ENCODE measurements around the gene TBX19. TPM values are rescaled to one million over a fixed set of nuclear protein-coding genes. Genes with fewer than 3 reads are reported as not detected.

TBX19 gene
- polyA plus RNA-seq, 1 donor (not counting 4 experiments of a cell fraction or from before 2014, with no cell fraction given) = 0.93 TPM

DNA sequence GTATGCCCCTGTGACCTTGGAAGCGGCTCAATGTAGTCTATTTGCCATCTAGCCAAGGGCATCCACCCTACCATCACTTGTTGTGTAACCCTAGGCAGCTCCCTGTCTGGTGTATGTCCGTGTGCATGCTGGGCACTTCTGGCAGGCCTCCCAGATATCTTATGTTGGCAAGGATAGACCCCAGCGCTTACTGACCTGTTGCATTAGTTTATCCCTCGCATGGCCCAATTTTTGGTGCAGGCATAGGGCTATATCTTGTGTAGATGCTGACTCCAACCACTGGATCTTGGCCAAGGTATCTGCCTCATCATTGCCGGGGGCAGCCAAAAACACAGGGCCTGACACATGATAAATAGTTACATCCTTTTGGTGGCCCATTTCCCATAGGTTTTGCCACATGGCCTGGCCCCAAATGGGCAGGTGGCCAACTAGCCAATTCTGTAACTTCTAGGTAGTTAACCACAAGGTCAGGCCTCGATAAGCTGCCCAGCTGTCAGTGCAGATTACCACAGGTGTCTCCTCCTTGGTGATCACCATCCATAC lies 14.0 kb upstream of the TBX19 start:
- Histone ChIP-seq H3K27ac (ENCODE audit: control insufficient read depth, insufficient read depth, low read length) (no peak overlapping the region), H3K9me3 (ENCODE audit: control insufficient read depth, low read depth, low read length) (no peaks in the 10 kb centered on the region), H4K20me1 (ENCODE audit: control insufficient read depth, extremely low read depth, insufficient read depth, low read length) (no peaks in the 10 kb centered on the region), H3K4me3 (ENCODE audit: control insufficient read depth in 2 of 3, extremely low read depth in 1 of 3, insufficient read depth in 2 of 3, low read depth in 1 of 3, low read length in 3 of 3) (no peak overlapping the region), H3K79me2 (ENCODE audit: control insufficient read depth, insufficient read depth, low read length) (no peaks in the 10 kb centered on the region), H3K9ac (ENCODE audit: control insufficient read depth, extremely low read depth, insufficient read depth, low read length) (no peak overlapping the region), H3K36me3 (ENCODE audit: control insufficient read depth in 2 of 2, extremely low read depth in 1 of 2, insufficient read depth in 2 of 2, low read length in 2 of 2) (no peaks in the 10 kb centered on the region), H3K9me1 (ENCODE audit: control insufficient read depth, extremely low read depth, insufficient read depth, low read length) (no peaks in the 10 kb centered on the region), H3K4me2 (ENCODE audit: control insufficient read depth, extremely low read depth, insufficient read depth, low read depth, low read length) (no peak overlapping the region), H2AFZ (ENCODE audit: control insufficient read depth, low read length) (no peak overlapping the region), H3K27me3 (ENCODE audit: control insufficient read depth, extremely low read depth, insufficient read depth, low read length) (no peaks in the 10 kb centered on the region), H3K4me1 (ENCODE audit: control insufficient read depth, extremely low read depth, insufficient read depth, low read length) (peaks cover 11% of the 10 kb centered on the region)
- dilution Hi-C loops (cut with MboI; ENCODE audit: extremely low pct_ligation_motif_present, low sequenced_read_pairs) = no loop called here
- TF ChIP-seq, protein P1, sequence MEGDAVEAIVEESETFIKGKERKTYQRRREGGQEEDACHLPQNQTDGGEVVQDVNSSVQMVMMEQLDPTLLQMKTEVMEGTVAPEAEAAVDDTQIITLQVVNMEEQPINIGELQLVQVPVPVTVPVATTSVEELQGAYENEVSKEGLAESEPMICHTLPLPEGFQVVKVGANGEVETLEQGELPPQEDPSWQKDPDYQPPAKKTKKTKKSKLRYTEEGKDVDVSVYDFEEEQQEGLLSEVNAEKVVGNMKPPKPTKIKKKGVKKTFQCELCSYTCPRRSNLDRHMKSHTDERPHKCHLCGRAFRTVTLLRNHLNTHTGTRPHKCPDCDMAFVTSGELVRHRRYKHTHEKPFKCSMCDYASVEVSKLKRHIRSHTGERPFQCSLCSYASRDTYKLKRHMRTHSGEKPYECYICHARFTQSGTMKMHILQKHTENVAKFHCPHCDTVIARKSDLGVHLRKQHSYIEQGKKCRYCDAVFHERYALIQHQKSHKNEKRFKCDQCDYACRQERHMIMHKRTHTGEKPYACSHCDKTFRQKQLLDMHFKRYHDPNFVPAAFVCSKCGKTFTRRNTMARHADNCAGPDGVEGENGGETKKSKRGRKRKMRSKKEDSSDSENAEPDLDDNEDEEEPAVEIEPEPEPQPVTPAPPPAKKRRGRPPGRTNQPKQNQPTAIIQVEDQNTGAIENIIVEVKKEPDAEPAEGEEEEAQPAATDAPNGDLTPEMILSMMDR (optimal IDR thresholded peaks at IDR 0.05 in 1 of 3, IDR thresholded peaks at IDR 0.05 in 1 of 3, conservative IDR thresholded peaks at IDR 0.05 in 1 of 3; ENCODE audit: extremely low read depth in 1 of 3, insufficient read depth in 2 of 3, low read length in 3 of 3) = no peak
- TF ChIP-seq EZH2 (IDR thresholded peaks at IDR 0.05; ENCODE audit: low read length) = no peak
- peak; percentile 45 for DNase-seq (ENCODE audit: low read depth, low spot score)
- no peak for FAIRE-seq

DNA sequence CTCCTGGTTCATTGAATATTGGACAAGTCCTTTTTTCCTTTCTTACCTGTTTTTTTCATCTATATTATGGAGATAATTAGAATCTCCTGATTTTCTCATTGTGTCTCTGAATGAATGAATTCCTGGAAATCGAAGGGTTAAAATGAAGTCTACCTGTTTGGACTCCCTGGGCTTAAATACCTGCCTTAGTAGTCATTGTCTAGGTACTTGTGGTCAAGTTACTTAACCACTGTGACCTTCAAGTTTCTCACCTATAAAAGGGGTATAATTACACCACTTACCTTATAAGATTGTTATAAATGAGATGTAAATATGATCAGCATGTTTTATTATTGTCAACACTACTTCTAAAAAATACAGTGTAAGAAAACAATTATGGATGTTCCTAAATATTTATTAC lies 9.0 kb upstream of the TBX19 start:
- H2AFZ ChIP-seq (ENCODE audit: control insufficient read depth, low read length) = no peak overlapping the region
- dilution Hi-C loops (cut with MboI; ENCODE audit: extremely low pct_ligation_motif_present, low sequenced_read_pairs) = no loop called here
- no peaks in the 10 kb centered on the region for H3K9me1 ChIP-seq (ENCODE audit: control insufficient read depth, extremely low read depth, insufficient read depth, low read length)
- TF ChIP-seq, protein P1 (optimal IDR thresholded peaks at IDR 0.05 in 1 of 3, IDR thresholded peaks at IDR 0.05 in 1 of 3, conservative IDR thresholded peaks at IDR 0.05 in 1 of 3; ENCODE audit: extremely low read depth in 1 of 3, insufficient read depth in 2 of 3, low read length in 3 of 3) = no peak
- TF ChIP-seq EZH2 (IDR thresholded peaks at IDR 0.05; ENCODE audit: low read length) = no peak
- peaks cover 4% of the 10 kb centered on the region for H3K4me1 ChIP-seq (ENCODE audit: control insufficient read depth, extremely low read depth, insufficient read depth, low read length)
- H3K4me2 ChIP-seq (ENCODE audit: control insufficient read depth, extremely low read depth, insufficient read depth, low read depth, low read length) = no peak overlapping the region
- H3K27me3 ChIP-seq (ENCODE audit: control insufficient read depth, extremely low read depth, insufficient read depth, low read length) = no peaks in the 10 kb centered on the region
- no peaks in the 10 kb centered on the region for H3K36me3 ChIP-seq (ENCODE audit: control insufficient read depth in 2 of 2, extremely low read depth in 1 of 2, insufficient read depth in 2 of 2, low read length in 2 of 2)
- H3K9me3 ChIP-seq (ENCODE audit: control insufficient read depth, low read depth, low read length) = no peaks in the 10 kb centered on the region
- no peak for FAIRE-seq
- H3K27ac ChIP-seq (ENCODE audit: control insufficient read depth, insufficient read depth, low read length) = no peak overlapping the region
- peak; percentile 38 for DNase-seq (ENCODE audit: low read depth, low spot score)
- H3K9ac ChIP-seq (ENCODE audit: control insufficient read depth, extremely low read depth, insufficient read depth, low read length) = no peak overlapping the region
- H3K79me2 ChIP-seq (ENCODE audit: control insufficient read depth, insufficient read depth, low read length) = no peaks in the 10 kb centered on the region
- H4K20me1 ChIP-seq (ENCODE audit: control insufficient read depth, extremely low read depth, insufficient read depth, low read length) = no peaks in the 10 kb centered on the region
- H3K4me3 ChIP-seq (ENCODE audit: control insufficient read depth in 2 of 3, extremely low read depth in 1 of 3, insufficient read depth in 2 of 3, low read depth in 1 of 3, low read length in 3 of 3) = no peak overlapping the region

All from keratinocyte (primary cell).